HG03565 (cell line): ENCODE results near the gene ACIN1.

Experiments used
- ATAC-seq: cut with Tn5 transposase; IDR thresholded peaks from one replicate; pipeline ENCODE4 v1.9.1; 2021; ENCODE audit warnings: mild to moderate bottlenecking, moderate library complexity; ENCODE audit not compliant: unreplicated experiment

Gene ACIN1, protein sequence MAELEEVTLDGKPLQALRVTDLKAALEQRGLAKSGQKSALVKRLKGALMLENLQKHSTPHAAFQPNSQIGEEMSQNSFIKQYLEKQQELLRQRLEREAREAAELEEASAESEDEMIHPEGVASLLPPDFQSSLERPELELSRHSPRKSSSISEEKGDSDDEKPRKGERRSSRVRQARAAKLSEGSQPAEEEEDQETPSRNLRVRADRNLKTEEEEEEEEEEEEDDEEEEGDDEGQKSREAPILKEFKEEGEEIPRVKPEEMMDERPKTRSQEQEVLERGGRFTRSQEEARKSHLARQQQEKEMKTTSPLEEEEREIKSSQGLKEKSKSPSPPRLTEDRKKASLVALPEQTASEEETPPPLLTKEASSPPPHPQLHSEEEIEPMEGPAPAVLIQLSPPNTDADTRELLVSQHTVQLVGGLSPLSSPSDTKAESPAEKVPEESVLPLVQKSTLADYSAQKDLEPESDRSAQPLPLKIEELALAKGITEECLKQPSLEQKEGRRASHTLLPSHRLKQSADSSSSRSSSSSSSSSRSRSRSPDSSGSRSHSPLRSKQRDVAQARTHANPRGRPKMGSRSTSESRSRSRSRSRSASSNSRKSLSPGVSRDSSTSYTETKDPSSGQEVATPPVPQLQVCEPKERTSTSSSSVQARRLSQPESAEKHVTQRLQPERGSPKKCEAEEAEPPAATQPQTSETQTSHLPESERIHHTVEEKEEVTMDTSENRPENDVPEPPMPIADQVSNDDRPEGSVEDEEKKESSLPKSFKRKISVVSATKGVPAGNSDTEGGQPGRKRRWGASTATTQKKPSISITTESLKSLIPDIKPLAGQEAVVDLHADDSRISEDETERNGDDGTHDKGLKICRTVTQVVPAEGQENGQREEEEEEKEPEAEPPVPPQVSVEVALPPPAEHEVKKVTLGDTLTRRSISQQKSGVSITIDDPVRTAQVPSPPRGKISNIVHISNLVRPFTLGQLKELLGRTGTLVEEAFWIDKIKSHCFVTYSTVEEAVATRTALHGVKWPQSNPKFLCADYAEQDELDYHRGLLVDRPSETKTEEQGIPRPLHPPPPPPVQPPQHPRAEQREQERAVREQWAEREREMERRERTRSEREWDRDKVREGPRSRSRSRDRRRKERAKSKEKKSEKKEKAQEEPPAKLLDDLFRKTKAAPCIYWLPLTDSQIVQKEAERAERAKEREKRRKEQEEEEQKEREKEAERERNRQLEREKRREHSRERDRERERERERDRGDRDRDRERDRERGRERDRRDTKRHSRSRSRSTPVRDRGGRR

DNA sequence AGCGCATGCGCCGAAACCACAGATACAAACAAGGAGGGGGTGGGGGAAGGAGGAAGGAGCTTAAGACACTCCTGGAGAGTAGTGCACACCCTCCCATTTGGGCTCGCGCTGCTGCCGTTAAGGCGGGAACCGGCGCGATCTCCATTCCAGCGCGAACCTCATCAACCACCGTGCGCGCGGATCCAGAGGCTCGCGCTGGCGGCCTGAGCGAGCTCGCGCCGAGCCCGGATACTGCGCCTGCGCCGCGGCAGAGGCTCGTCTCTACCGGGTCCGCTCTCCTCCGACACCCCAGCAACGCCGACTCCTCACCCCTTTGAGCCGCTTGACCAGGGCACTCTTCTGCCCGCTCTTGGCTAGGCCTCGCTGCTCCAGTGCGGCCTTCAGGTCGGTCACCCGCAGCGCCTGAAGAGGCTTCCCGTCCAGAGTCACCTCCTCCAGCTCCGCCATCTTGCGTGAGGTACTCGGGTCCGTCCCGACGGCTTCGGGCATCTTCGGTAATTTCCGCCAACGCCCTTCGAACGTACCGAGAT, at the start of gene ACIN1:
Gene ACIN1 (minus strand): TSS at position 471 of the 530 bp plus-strand sequence. CDS start 24 bp downstream, at position 447.
- peak; percentile 14 for ATAC-seq

- no peak for ATAC-seq
Measured at GRCh38 chr14:23143911-23144310, 49.0 kb upstream of the ACIN1 start.

DNA sequence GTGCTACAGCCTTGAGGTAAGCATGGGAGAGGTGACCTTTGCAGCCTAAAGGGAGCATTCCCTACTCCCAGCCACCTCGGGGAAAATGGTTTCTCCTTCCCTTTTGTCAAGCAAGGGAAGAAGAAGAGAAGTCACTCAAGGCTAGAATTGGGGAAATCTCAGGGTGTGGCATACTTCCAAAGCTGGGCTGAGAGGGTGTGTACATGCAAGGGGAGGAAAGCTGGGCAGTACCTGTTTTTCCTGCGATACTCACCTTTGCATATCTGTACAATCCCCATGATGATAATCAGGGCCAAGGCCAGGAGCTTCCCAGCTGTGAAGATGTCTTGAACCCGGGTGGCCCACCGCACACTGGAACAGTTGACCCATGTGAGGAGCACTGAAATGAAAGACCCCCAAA, 47.9 kb upstream of the ACIN1 start:
- ATAC-seq: no peak

DNA sequence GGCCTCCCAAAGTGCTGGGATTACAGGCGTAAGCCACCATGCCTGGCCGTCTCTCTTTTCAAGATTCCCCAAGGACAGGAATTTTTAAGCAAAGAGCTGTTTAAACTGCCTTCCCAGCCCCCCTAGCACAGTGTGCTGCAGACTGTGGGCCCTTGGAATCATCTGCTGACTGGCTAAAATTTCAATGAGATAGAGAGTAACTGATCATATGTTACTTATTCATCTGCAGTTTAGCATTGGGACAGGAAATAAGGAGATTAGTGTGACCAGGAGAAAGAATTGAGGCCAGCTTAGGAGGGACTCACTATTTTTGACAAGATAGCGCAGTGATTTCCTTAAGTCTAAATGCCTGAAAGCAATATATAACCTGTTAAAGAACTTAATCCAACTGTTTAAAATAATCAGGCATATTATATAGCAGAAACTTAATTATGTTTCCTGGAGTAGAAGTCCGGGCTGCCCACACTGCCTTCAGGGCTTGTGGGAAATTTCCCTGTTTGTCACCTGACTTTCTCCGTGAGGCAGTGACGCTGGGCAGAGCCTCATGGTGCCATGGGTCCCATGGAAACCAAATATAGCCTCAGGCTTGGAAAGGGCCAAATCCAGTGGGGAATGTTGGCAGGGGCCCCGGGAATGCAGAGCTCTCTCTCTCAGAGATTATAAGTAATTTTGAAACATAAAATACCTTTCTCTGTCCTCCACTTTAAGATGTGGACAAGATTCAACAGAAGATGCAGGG, 46.9 kb upstream of the ACIN1 start:
- no peak for ATAC-seq

- no peak for ATAC-seq
Measured at GRCh38 chr14:23140371-23140770, 45.4 kb upstream of the ACIN1 start.

GRCh38 chr14:23139874-23140273, 44.9 kb upstream of the ACIN1 start:
- no peak for ATAC-seq

DNA sequence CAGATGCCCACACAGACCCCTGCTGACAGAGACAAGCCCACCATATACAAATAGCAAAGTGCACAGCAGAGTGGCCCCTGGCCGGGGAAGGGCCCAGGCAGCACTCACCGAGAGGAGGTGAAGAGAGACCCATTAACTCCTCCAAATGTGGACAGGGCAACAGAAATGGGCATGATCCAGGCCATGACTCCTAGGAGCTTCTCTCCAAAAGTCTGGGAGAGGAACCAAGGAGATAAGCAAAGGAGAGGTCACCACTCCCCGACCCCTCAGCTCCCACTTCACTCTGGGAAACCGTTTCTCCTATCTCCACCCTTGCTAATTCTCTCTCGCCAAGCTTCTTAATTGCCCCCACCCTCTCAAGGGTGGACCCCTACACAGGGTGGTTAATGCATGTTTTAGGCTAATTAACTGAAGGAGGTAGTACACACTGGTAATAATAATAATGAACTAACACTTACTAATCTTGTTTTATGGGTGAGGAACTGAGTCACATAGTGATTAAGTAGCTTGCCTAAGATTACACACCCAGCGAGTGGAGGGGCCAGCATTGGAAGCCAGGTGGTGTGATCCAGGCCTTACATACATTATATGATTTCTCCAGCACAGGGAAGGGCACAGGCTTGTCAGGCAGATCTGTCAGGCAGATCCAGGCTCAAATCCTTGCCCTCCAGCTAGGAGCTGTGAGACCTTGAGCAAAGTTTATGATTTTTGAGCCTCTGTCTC, 43.0 kb upstream of the ACIN1 start:
- ATAC-seq: no peak

DNA sequence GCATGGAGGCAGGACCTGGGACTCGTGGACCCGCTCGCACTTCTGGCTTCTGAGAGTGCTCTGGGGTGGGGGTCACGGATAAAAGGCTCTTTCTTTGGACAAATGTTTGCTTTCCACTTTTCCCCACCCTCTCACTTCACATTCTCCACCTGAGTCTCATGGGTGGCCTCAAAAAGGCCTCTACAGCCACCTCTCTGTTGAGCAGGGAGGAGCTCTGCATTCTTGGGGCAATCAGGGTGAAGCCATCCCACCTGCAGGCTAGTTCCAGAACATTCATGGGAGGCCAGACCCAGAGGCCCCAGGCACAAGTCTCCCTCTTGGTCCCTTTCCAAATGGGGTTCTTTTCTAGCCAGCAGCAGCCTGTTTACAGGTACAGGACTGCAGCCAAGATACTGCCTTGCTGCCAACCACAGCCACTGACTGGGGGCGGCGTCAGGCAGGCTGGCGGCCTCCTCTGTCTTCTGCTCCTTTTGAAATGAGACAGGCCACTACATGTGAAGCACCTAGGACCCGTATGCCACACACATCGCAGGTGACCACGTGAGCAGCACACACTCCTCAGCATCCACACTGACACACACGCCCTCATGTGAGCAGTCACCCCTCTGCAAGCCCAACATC, 42.4 kb upstream of the ACIN1 start:
- no peak for ATAC-seq

DNA sequence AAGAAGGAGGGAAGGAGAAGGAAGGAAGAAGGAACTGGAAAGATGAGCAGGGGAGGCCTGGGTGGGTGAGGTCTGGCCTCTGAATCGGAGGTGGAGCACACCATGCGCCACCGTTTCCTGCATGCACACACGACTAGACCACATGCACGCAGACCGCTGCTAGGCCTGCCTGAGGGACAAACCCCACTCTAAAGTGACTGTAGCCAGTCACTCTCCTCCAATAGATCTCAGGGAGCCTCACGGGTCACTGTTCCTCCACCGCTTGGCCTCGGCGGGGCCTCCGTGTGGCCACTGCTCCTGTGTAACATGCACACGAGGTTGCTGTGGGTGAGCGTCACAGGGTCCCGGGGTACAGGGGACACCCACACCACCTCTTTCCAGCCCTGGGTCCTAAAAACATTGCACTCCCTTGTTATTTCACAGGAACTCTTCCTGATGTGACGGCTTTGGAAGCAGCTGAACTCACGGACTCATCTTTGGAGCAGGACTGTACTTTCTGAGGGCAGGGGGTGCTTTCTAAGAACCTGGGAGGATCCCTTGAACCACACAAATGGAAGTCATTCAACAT, 41.7 kb upstream of the ACIN1 start:
- ATAC-seq: no peak

- no peak for ATAC-seq
Measured at GRCh38 chr14:23132970-23133369, 38.0 kb upstream of the ACIN1 start.

DNA sequence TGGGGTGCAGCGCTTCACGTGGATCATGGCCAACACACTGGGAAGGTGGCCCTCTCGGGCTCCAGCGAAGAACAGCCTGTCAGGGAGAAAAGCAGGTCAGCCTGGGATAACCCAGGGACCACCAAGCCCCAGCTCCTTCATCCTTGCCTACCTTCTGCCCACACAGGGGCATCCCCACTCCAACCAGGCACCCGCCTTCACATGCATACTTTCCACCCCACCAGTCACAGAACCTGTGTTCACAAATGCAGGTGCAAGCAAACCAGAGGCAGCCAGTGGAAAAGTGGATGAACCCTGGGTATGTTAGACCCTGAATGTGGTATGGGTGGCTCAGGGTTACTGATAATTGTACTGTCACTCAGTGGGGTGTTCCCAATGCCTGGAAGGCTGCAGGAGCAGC, 36.5 kb upstream of the ACIN1 start:
- no peak for ATAC-seq

GRCh38 chr14:23130871-23131270, 35.9 kb upstream of the ACIN1 start:
- ATAC-seq: no peak

DNA sequence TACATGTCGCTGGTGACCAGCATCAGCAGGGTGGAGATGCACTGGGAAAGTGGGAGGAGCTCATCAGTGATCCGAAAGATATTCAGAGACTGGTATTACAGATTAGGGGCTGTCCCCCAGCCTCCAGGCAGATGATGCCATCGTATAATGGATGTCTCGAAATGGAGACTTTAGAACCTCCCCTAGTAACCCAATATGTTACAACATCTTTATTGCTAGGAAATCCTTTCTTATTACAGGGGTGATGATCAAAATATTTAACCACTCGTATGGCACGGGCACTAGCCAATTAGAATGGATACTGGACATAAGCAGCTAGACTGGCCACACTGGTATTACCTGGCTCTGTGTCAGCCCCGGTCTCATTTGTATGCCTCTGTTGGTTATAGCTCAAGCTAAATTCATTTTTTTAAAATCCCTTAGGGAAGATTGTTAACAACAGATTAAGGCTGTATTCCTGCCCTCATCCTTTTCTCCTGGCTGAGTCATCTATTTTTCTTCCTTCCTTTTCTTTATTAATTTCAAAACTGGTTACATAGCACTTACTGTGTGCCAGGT, 34.9 kb upstream of the ACIN1 start:
- ATAC-seq: no peak

GRCh38 chr14:23128969-23129758, 34.2 kb upstream of the ACIN1 start:
- ATAC-seq: no peak

GRCh38 chr14:23127861-23128260, 32.9 kb upstream of the ACIN1 start:
- ATAC-seq: no peak

GRCh38 chr14:23126548-23127278, 31.8 kb upstream of the ACIN1 start:
- ATAC-seq: no peak

DNA sequence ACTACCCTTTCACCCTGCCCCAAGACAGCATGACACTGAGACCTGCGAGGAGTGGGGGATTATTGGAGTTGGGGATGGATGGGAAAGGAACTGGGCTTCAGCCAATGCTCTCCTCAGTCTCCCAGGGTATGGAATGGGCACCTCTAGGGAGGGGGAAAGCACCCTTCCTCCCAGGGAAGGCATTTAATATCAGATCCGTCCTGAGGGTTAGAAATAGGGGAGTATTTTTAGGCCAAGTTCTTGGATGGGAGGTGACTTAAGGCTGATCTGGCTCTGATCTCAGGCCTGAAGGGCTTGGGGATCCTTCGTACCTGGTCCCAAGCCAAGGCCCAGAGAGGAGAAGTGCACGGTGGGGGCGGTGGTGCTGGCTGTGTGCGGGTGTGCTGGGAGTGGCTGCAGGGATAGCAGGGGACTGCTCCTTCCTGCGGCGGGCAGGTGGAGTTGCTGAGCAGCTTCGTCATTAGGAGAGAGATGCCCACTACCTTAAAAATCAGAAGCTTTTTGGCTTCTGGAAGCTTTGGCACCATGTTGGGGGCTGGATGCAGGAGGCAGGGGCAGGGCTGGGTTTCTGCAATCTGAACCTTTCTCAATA, 31.1 kb upstream of the ACIN1 start:
- no peak for ATAC-seq
